ENCODE data around the gene SLC39A3. TPM values are rescaled to one million over a fixed set of nuclear protein-coding genes. Genes with fewer than 3 reads are reported as not detected.

The SLC39A3 gene
- total and polyA plus RNA-seq, 3 experiments from 2014 or later = 35.4 to 51.3 (median 44.1) TPM

DNA sequence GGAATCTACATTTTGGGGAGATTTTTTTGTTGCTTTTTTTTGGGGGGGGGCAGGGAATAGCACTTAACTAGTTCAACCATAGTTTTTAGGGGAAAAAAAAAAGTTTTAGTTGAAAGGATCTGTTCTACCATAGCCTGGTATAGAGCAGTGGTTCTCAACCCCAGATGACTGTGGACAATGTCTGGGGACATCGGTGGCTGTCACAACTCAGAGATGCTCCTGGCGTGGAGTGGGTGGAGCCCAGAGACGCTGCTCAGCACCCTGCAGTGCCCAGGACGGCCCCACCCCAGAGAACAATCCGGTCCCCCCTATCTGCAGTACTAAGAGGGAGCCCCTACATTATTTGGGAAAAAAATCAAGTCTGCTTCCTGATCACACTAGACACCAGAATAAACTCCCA lies 45.6 kb downstream of the SLC39A3 start:
- no peaks in the 10 kb centered on the region for H3K36me3 ChIP-seq (ENCODE audit: insufficient read depth, low read length)
- ChIA-PET CTCF (no interaction called here), POLR2A (no interaction called here)
- H3K36me3 Mint-ChIP-seq = no peaks in the 10 kb centered on the region
- H3K4me3 Mint-ChIP-seq = no peak overlapping the region
- H3K4me1 ChIP-seq (ENCODE audit: insufficient read depth, low read length) = no peaks in the 10 kb centered on the region
- no peak overlapping the region for H3K27ac Mint-ChIP-seq
- H3K4me3 ChIP-seq (ENCODE audit: low read length) = no peak overlapping the region
- H3K27ac ChIP-seq (ENCODE audit: low read depth, low read length) = no peak overlapping the region
- DNase-seq = no peak
- H3K9me3 Mint-ChIP-seq = no peaks in the 10 kb centered on the region
- H3K27me3 ChIP-seq (ENCODE audit: insufficient read depth, low read length, poor library complexity, severe bottlenecking) = no peaks in the 10 kb centered on the region
- peaks cover 5 to 8% (median 7%) of the 10 kb centered on the region in 3 donors for H3K4me1 Mint-ChIP-seq
- no peaks in the 10 kb centered on the region for H3K9me3 ChIP-seq (ENCODE audit: low read length)
- no peaks in the 10 kb centered on the region for H3K27me3 Mint-ChIP-seq

DNA sequence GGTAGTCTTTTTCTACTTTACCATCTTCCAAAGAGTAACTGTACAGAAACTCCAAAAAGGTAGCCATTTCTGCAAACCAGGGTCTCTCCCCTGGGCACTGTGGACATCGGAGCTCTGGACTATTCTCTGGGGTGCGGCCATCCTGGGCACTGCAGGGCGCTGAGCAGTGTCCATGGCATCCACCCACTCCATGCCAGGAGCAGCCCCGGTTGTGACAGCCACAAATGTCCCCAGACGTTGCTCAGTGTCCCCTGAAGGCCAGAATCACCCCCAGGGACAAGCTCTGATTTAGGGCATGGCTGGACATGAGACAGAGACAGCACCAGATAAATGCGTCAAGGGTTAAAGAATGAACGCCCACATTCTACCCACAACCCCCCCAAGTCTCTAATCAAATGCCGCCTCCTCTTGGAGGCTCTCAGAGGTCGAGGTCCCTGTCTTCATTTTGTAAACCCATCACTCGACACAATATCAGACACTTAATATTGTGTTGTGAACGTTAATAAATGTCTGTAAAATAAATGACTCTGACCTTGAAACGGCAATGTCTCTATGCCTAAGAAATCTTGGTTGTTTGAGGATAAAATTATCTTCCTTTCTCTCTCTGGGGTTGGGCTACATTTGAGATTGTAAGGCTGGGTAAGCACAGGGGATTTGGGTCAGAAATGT lies 46.2 kb downstream of the SLC39A3 start:
- peak overlapping the region in 1 of 8 donors; percentile 65 for H3K27ac Mint-ChIP-seq
- no peaks in the 10 kb centered on the region for H3K36me3 Mint-ChIP-seq
- H3K36me3 ChIP-seq (ENCODE audit: insufficient read depth, low read length) = no peaks in the 10 kb centered on the region
- no peaks in the 10 kb centered on the region for H3K27me3 Mint-ChIP-seq
- no peaks in the 10 kb centered on the region for H3K27me3 ChIP-seq (ENCODE audit: insufficient read depth, low read length, poor library complexity, severe bottlenecking)
- H3K27ac ChIP-seq (ENCODE audit: low read depth, low read length) = no peak overlapping the region
- no peaks in the 10 kb centered on the region for H3K9me3 ChIP-seq (ENCODE audit: low read length)
- H3K4me3 Mint-ChIP-seq = no peak overlapping the region
- H3K4me3 ChIP-seq (ENCODE audit: low read length) = no peak overlapping the region
- CTCF ChIA-PET = no interaction called here
- POLR2A ChIA-PET = no interaction called here
- H3K4me1 Mint-ChIP-seq = peaks cover 2 to 3% (median 2%) of the 10 kb centered on the region in 3 donors
- H3K4me1 ChIP-seq (ENCODE audit: insufficient read depth, low read length) = no peaks in the 10 kb centered on the region
- DNase-seq = no peak
- H3K9me3 Mint-ChIP-seq = no peaks in the 10 kb centered on the region

DNA sequence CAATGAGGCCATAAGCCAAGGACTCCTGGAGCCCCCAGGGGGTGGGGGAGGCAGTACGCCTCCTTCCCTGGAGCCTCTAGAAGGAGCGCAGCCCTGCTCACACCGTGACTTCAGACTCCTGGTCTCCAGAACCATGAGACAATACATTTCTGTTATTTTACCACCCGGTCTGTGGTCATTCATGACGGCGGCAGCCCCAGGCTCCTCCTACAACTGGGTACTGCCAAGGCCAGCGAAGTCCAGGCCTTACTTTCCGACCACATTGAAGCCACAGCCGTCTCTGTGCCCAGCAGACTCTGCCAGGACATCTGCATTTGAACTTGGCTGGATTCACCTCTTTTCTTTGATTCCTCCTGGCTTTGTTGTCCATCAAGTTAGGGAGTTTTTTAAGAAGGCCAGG lies 47.9 kb downstream of the SLC39A3 start:
- no peak overlapping the region for H3K27ac Mint-ChIP-seq
- H3K4me1 Mint-ChIP-seq = no peaks in the 10 kb centered on the region
- ChIA-PET CTCF (no interaction called here), POLR2A (no interaction called here)
- H3K27ac ChIP-seq (ENCODE audit: low read depth, low read length) = no peak overlapping the region
- H3K4me3 ChIP-seq (ENCODE audit: low read length) = no peak overlapping the region
- no peaks in the 10 kb centered on the region for H3K36me3 Mint-ChIP-seq
- no peaks in the 10 kb centered on the region for H3K27me3 ChIP-seq (ENCODE audit: insufficient read depth, low read length, poor library complexity, severe bottlenecking)
- no peaks in the 10 kb centered on the region for H3K9me3 Mint-ChIP-seq
- H3K27me3 Mint-ChIP-seq = no peaks in the 10 kb centered on the region
- no peak overlapping the region for H3K4me3 Mint-ChIP-seq
- H3K36me3 ChIP-seq (ENCODE audit: insufficient read depth, low read length) = no peaks in the 10 kb centered on the region
- H3K4me1 ChIP-seq (ENCODE audit: insufficient read depth, low read length) = no peaks in the 10 kb centered on the region
- H3K9me3 ChIP-seq (ENCODE audit: low read length) = no peaks in the 10 kb centered on the region
- DNase-seq = no peak

DNA sequence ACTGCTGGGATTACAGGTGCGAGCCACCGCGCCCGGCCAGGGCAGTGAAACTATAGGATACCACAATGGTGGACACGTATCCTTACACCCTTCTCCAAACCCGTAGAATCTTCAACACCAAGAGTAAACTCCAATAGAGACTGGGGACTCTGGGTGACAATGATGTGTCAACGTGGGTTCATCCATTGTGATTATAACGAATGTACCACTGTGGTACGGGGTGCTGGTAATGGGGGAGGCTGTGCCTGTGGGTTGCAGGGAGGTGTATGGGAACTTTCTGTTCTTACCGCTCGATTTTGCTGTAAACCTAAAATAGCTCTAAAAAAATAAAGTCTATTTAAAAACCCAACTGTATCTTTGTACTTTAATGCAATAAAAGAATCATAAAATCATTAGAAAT lies 49.0 kb downstream of the SLC39A3 start:
- H3K4me1 ChIP-seq (ENCODE audit: insufficient read depth, low read length) = no peaks in the 10 kb centered on the region
- Mint-ChIP-seq H3K4me3 (no peak overlapping the region), H3K36me3 (no peaks in the 10 kb centered on the region), H3K9me3 (no peaks in the 10 kb centered on the region), H3K4me1 (no peaks in the 10 kb centered on the region), H3K27ac (no peak overlapping the region), H3K27me3 (peaks cover 0 to 4% of the 10 kb centered on the region in 2 donors)
- DNase-seq = no peak
- H3K36me3 ChIP-seq (ENCODE audit: insufficient read depth, low read length) = no peaks in the 10 kb centered on the region
- ChIA-PET CTCF (no interaction called here), POLR2A (no interaction called here)
- H3K27ac ChIP-seq (ENCODE audit: low read depth, low read length) = no peak overlapping the region
- no peaks in the 10 kb centered on the region for H3K27me3 ChIP-seq (ENCODE audit: insufficient read depth, low read length, poor library complexity, severe bottlenecking)
- no peaks in the 10 kb centered on the region for H3K9me3 ChIP-seq (ENCODE audit: low read length)
- H3K4me3 ChIP-seq (ENCODE audit: low read length) = no peak overlapping the region

DNA sequence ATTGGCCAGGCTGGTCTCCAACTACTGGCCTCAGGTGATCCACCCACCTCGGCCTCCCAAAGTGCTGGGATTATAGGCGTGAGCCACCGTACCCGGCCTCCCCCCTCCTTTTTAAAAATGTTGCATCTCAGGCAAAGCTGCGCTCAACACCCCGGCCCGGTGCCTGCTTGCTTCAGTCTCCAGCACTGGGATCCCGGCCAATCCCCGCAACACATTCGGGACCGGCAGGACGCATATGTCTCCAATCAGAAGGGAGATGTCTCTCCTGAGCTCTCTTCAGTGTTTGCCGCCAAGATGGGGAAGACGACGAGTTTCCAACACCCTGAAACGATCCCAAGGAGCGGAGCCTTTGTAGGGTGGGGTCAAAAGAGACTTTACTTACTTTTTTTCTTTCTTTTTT lies 53.5 kb downstream of the SLC39A3 start:
- Histone ChIP-seq H3K9me3 (ENCODE audit: low read length) (no peaks in the 10 kb centered on the region), H3K27ac (ENCODE audit: low read depth, low read length) (no peak overlapping the region), H3K4me1 (ENCODE audit: insufficient read depth, low read length) (no peaks in the 10 kb centered on the region), H3K36me3 (ENCODE audit: insufficient read depth, low read length) (no peaks in the 10 kb centered on the region), H3K4me3 (ENCODE audit: low read length) (no peak overlapping the region), H3K27me3 (ENCODE audit: insufficient read depth, low read length, poor library complexity, severe bottlenecking) (no peaks in the 10 kb centered on the region)
- no peak for DNase-seq
- ChIA-PET CTCF (interaction anchor here (1.4 kb wide), 1 partner anchor 63 kb away, joined by 3 read pairs; no protein-coding TSS in a partner anchor), POLR2A (no interaction called here)
- H3K27me3 Mint-ChIP-seq = peaks cover 3 to 4% of the 10 kb centered on the region in 2 donors
- peaks cover 0 to 3% (median 0%) of the 10 kb centered on the region in 3 donors for H3K36me3 Mint-ChIP-seq
- peak overlapping the region in 1 of 8 donors; percentile 47 for H3K27ac Mint-ChIP-seq
- H3K9me3 Mint-ChIP-seq = no peaks in the 10 kb centered on the region
- no peaks in the 10 kb centered on the region for H3K4me1 Mint-ChIP-seq
- H3K4me3 Mint-ChIP-seq = no peak overlapping the region

DNA sequence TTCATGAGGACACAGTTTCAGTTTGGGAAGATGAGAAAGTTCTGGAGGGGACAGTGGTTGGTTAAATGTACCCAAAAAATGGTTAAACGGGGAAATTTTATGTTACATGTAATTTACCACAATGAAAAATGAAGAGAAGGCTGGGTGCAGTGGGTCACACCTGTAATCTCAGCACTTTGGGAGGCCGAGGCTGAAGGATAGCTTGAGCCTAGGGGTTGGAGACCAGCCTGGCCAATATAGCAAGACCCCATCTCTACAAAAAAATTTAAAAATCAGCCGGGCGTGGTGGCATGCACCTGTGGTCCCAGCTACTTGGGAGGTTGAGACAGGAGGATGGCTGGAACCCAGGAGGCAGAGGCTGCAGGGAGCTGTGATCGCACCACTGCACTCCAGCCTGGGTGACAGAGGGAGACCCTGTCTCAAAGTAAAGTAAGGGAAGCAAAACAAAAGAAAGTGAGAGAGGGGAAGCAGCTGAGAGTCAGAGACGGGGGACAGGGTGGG lies 54.6 kb downstream of the SLC39A3 start:
- Histone ChIP-seq H3K4me3 (ENCODE audit: low read length) (no peak overlapping the region), H3K9me3 (ENCODE audit: low read length) (no peaks in the 10 kb centered on the region), H3K27me3 (ENCODE audit: insufficient read depth, low read length, poor library complexity, severe bottlenecking) (no peaks in the 10 kb centered on the region), H3K4me1 (ENCODE audit: insufficient read depth, low read length) (no peaks in the 10 kb centered on the region), H3K36me3 (ENCODE audit: insufficient read depth, low read length) (no peaks in the 10 kb centered on the region), H3K27ac (ENCODE audit: low read depth, low read length) (no peak overlapping the region)
- DNase-seq = no peak
- Mint-ChIP-seq H3K4me1 (no peaks in the 10 kb centered on the region), H3K9me3 (no peaks in the 10 kb centered on the region), H3K27me3 (peaks cover 3 to 4% of the 10 kb centered on the region in 2 donors), H3K4me3 (no peak overlapping the region), H3K27ac (no peak overlapping the region), H3K36me3 (peaks cover 0 to 3% (median 0%) of the 10 kb centered on the region in 3 donors)
- ChIA-PET CTCF (interaction anchor here (0.6 kb wide), 1 partner anchor 22 kb away, joined by 3 read pairs; no protein-coding TSS in a partner anchor), POLR2A (no interaction called here)

DNA sequence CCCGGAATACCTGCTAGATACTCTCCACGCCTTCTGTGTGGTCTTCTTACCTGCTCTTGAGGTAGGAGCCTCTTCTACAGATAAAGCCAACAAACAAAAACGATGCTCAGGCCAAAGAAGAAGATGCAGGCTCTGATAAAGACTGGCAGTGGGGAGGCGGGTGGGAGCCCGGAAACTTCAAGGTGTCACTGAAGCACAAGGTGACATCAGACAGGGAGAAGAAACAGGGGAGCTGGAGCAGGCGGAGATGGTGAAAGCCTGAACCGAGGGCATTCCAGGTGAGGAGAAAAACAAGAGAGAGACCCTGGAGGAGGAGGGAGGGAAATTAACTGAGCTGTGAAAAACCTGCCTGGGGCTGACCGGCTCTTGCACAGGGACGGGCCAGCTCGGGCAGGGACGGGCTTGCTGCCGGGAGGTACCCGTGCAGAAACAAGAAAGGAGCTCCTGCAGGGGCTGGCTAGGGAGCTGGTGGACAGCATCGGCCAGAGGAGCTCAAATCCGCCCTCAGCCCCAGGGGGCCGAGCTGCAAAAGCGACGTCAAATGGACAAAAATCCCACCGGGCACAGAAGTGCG lies 56.3 kb downstream of the SLC39A3 start:
- H3K36me3 Mint-ChIP-seq = peaks cover 0 to 3% (median 0%) of the 10 kb centered on the region in 3 donors
- Histone ChIP-seq H3K36me3 (ENCODE audit: insufficient read depth, low read length) (no peaks in the 10 kb centered on the region), H3K27ac (ENCODE audit: low read depth, low read length) (no peak overlapping the region), H3K4me1 (ENCODE audit: insufficient read depth, low read length) (no peaks in the 10 kb centered on the region), H3K4me3 (ENCODE audit: low read length) (no peak overlapping the region), H3K9me3 (ENCODE audit: low read length) (no peaks in the 10 kb centered on the region), H3K27me3 (ENCODE audit: insufficient read depth, low read length, poor library complexity, severe bottlenecking) (no peaks in the 10 kb centered on the region)
- ChIA-PET CTCF (no interaction called here), POLR2A (no interaction called here)
- H3K27me3 Mint-ChIP-seq = peaks cover 3 to 4% of the 10 kb centered on the region in 2 donors
- H3K9me3 Mint-ChIP-seq = no peaks in the 10 kb centered on the region
- no peak overlapping the region for H3K4me3 Mint-ChIP-seq
- no peak overlapping the region for H3K27ac Mint-ChIP-seq
- DNase-seq = no peak
- no peaks in the 10 kb centered on the region for H3K4me1 Mint-ChIP-seq

Measured in CD8-positive, alpha-beta memory T cell (primary cell).